Lower lobe of right lung (tissue), 2 donors: ENCODE data around the gene FAM163B. TPM values are rescaled to one million over a fixed set of nuclear protein-coding genes. Genes with fewer than 3 reads are reported as not detected.

Experiments
- ATAC-seq, 2 donors: fragments of 200-7000 bp; cut with Tn5 transposase; one replicate each; pipeline ENCODE4 v1.9.1; 2020 to 2022; ENCODE audit warnings: mild to moderate bottlenecking in 2 of 2, moderate library complexity in 2 of 2
- DNase-seq: peaks from one replicate; pipeline ENCODE4 v3.0.0-alpha.2; 2020
- H3K27ac ChIP-seq: fragments of 200-600 bp; one replicate; pipeline ENCODE4 v1.8.0; 2022
- H3K27me3 ChIP-seq: fragments of 200-600 bp; one replicate; pipeline ENCODE4 v1.8.0; 2022; ENCODE audit warnings: low read depth
- H3K36me3 ChIP-seq: fragments of 200-600 bp; one replicate; pipeline ENCODE4 v1.8.0; 2022; ENCODE audit warnings: mild to moderate bottlenecking
- H3K4me1 ChIP-seq: fragments of 200-600 bp; one replicate; pipeline ENCODE4 v1.8.0; 2022
- H3K4me3 ChIP-seq: fragments of 200-600 bp; one replicate; pipeline ENCODE4 v1.8.0; 2022; ENCODE audit warnings: mild to moderate bottlenecking
- H3K9me3 ChIP-seq: fragments of 200-600 bp; one replicate; pipeline ENCODE4 v1.8.0; 2022
- CTCF ChIP-seq: fragments of 200-600 bp; IDR thresholded peaks from one replicate; pipeline ENCODE4 v1.8.0; 2022; ENCODE audit warnings: antibody characterized with exemption, mild to moderate bottlenecking
- intact Hi-C: fragments of 100-400 bp; cut with DNase I; formaldehyde crosslinking; loops from one replicate; pipeline ENCODE4 v1.11.0; 2022
- total RNA-seq: library from RNA; stranded (reverse); fragmentation: NEBNext Ultra II Directional; extraction: Animal tissue kit (Norgen Biotek cat#: 25700); gene quantifications from one replicate; pipeline ENCODE4 v1.2.1, GENCODE V29; 2021
- donor health status: DM: no; HTN: yes; CAD: no; lungs with severe emphysema.

Gene FAM163B
- total RNA-seq, 1 donor from 2014 or later = not detected

GRCh38 chr9:133634081-133634691, 25.0 kb upstream of the FAM163B start:
- TF ChIP-seq CTCF = no peak
- Histone ChIP-seq H3K9me3 (no peaks in the 10 kb centered on the region), H3K4me3 (no peak overlapping the region), H3K36me3 (no peaks in the 10 kb centered on the region), H3K27me3 (no peaks in the 10 kb centered on the region), H3K4me1 (no peaks in the 10 kb centered on the region), H3K27ac (no peak overlapping the region)
- intact Hi-C loops = no loop called here
- ATAC-seq (no peak), DNase-seq (no peak)

- DNase-seq = no peak
- Histone ChIP-seq H3K36me3 (no peaks in the 10 kb centered on the region), H3K4me1 (no peaks in the 10 kb centered on the region), H3K27ac (no peak overlapping the region), H3K27me3 (no peaks in the 10 kb centered on the region), H3K4me3 (no peak overlapping the region), H3K9me3 (no peaks in the 10 kb centered on the region)
- intact Hi-C loops = no loop called here
- no peak for ATAC-seq
- no peak for TF ChIP-seq CTCF
These were observed 24.5 kb upstream of the FAM163B start for GRCh38 chr9:133633681-133634080.

- intact Hi-C loops = no loop called here
- H3K27ac ChIP-seq = no peak overlapping the region
- DNase-seq (no peak), ATAC-seq (no peak)
- H3K27me3 ChIP-seq = no peaks in the 10 kb centered on the region
- no peak for TF ChIP-seq CTCF
- no peaks in the 10 kb centered on the region for H3K9me3 ChIP-seq
- H3K4me1 ChIP-seq = no peaks in the 10 kb centered on the region
- no peak overlapping the region for H3K4me3 ChIP-seq
- no peaks in the 10 kb centered on the region for H3K36me3 ChIP-seq
These were observed 23.9 kb upstream of the FAM163B start for GRCh38 chr9:133632806-133633680.

- H3K4me3 ChIP-seq = no peak overlapping the region
- no peak for TF ChIP-seq CTCF
- no peak overlapping the region for H3K27ac ChIP-seq
- no peaks in the 10 kb centered on the region for H3K27me3 ChIP-seq
- no peaks in the 10 kb centered on the region for H3K36me3 ChIP-seq
- ATAC-seq (no peak), DNase-seq (no peak)
- no peaks in the 10 kb centered on the region for H3K4me1 ChIP-seq
- no peaks in the 10 kb centered on the region for H3K9me3 ChIP-seq
- intact Hi-C loops = no loop called here
These were observed 21.9 kb upstream of the FAM163B start for GRCh38 chr9:133631111-133631510.

- DNase-seq = no peak
- Histone ChIP-seq H3K27me3 (no peaks in the 10 kb centered on the region), H3K36me3 (no peaks in the 10 kb centered on the region), H3K4me3 (no peak overlapping the region), H3K4me1 (no peaks in the 10 kb centered on the region), H3K27ac (no peak overlapping the region), H3K9me3 (no peaks in the 10 kb centered on the region)
- no peak for ATAC-seq
- no peak for TF ChIP-seq CTCF
- intact Hi-C loops = no loop called here
These were observed 20.3 kb upstream of the FAM163B start for GRCh38 chr9:133629221-133630110.
